HepG2 (cell line): Measurements from ENCODE around the gene SLC8A2. TPM values are rescaled to one million over a fixed set of nuclear protein-coding genes. Genes with fewer than 3 reads are reported as not detected.
A peak's percentile ranks its signal among the peaks of the same experiment; 100 is the strongest.

ENCODE experiments used
- AKAP8 ChIP-seq: sonication (generic); formaldehyde crosslinking; IDR thresholded peaks from 2 replicates; pipeline ENCODE4 v1.5.1; 2020; ENCODE audit warnings: mild to moderate bottlenecking, missing genetic modification reagents
- CENPX ChIP-seq: sonication (generic); formaldehyde crosslinking; IDR thresholded peaks from 2 replicates; pipeline ENCODE4 v1.9.0; 2021; ENCODE audit warnings: mild to moderate bottlenecking, missing genetic modification reagents, moderate library complexity
- CHCHD3 ChIP-seq: sonication (generic); formaldehyde crosslinking; IDR thresholded peaks from 2 replicates; pipeline ENCODE4 v1.8.0; 2022; ENCODE audit warnings: mild to moderate bottlenecking, missing genetic modification reagents, moderate library complexity
- DNMT1 ChIP-seq: sonication (generic); formaldehyde crosslinking; IDR thresholded peaks from 2 replicates; pipeline ENCODE4 v1.5.1; 2020; ENCODE audit warnings: mild to moderate bottlenecking, missing genetic modification reagents
- GATAD1 ChIP-seq: IDR thresholded peaks from 2 replicates; pipeline ENCODE4 v1.6.1; 2016; ENCODE audit warnings: missing genetic modification reagents, missing compliant biosample characterization
- HOXD1 ChIP-seq: sonication (generic); formaldehyde crosslinking; IDR thresholded peaks from 2 replicates; pipeline ENCODE4 v1.5.0; 2020; ENCODE audit warnings: missing genetic modification reagents
- KDM1A ChIP-seq: IDR thresholded peaks from 2 replicates; pipeline ENCODE4 v1.6.1; 2016; ENCODE audit warnings: missing compliant biosample characterization
- KDM3A ChIP-seq: IDR thresholded peaks from 2 replicates; pipeline ENCODE4 v1.6.1; 2018; ENCODE audit warnings: low read depth, missing compliant biosample characterization
- NCOA5 ChIP-seq: sonication (generic); formaldehyde crosslinking; IDR thresholded peaks from 2 replicates; pipeline ENCODE4 v1.4.0; 2020; ENCODE audit warnings: missing genetic modification reagents
- PAWR ChIP-seq: sonication (generic); formaldehyde crosslinking; IDR thresholded peaks from 2 replicates; pipeline ENCODE4 v1.4.0; 2020; ENCODE audit warnings: missing genetic modification reagents, mild to moderate bottlenecking, borderline replicate concordance
- PHF8 ChIP-seq: sonication (generic); formaldehyde crosslinking; IDR thresholded peaks from 2 replicates; pipeline ENCODE4 v1.5.0; 2020; ENCODE audit warnings: missing genetic modification reagents
- SP140L ChIP-seq: sonication (generic); formaldehyde crosslinking; IDR thresholded peaks from 2 replicates; pipeline ENCODE4 v1.4.0; 2020; ENCODE audit warnings: missing genetic modification reagents, borderline replicate concordance
- SSRP1 ChIP-seq: IDR thresholded peaks from 2 replicates; pipeline ENCODE4 v1.6.1; 2016; ENCODE audit warnings: control low read depth
- ZFP1 ChIP-seq: IDR thresholded peaks from 2 replicates; pipeline ENCODE4 v1.6.1; 2016
- ZNF20 ChIP-seq: sonication (generic); formaldehyde crosslinking; IDR thresholded peaks from 2 replicates; pipeline ENCODE4 v1.4.0; 2020; ENCODE audit warnings: mild to moderate bottlenecking, moderate library complexity, missing genetic modification reagents
- ZNF660 ChIP-seq: sonication (generic); formaldehyde crosslinking; IDR thresholded peaks from 2 replicates; pipeline ENCODE4 v1.5.1; 2020; ENCODE audit warnings: mild to moderate bottlenecking, low read depth, missing genetic modification reagents, borderline replicate concordance
- polyA plus RNA-seq, 8 experiments: library from polyadenylated mRNA; depleted of rRNA in 3 of 8; stranded (reverse) in 7 of 8; unstranded in 1 of 8; fragments of >200 nt; fragmentation: Illumina TruSeq in 4 of 8; extraction: Trizol in 4 of 8; gene quantifications; 2 replicates each; pipeline versions ENCODE4 v1.2.1 to v1.2.3, GENCODE V29; 2011 to 2016; ENCODE audit warnings: low read depth in 4 of 8, missing spikeins in 1 of 8, mixed read lengths in 1 of 8; ENCODE audit not compliant: insufficient read depth in 1 of 8
- total RNA-seq, 5 experiments: library from RNA; depleted of rRNA; stranded (reverse); fragments of >200 nt; fragmentation: Illumina TruSeq; extraction: Trizol; gene quantifications; 2 replicates each; pipeline ENCODE4 v1.2.3, GENCODE V29; 2016; ENCODE audit warnings: low read depth in 1 of 5
- TF ChIP-seq, protein P1 (sequence below): sonication (generic); formaldehyde crosslinking; IDR thresholded peaks from 2 replicates; pipeline ENCODE4 v1.5.1; 2020; ENCODE audit warnings: mild to moderate bottlenecking, missing genetic modification reagents
- TF ChIP-seq, protein P2 (sequence below): sonication (generic); formaldehyde crosslinking; IDR thresholded peaks from 2 replicates; pipeline ENCODE4 v1.4.0; 2020; ENCODE audit warnings: missing genetic modification reagents, borderline replicate concordance
- TF ChIP-seq, protein P3 (sequence below): sonication (generic); formaldehyde crosslinking; IDR thresholded peaks from 2 replicates; pipeline ENCODE4 v1.4.0; 2020; ENCODE audit warnings: mild to moderate bottlenecking, missing genetic modification reagents
- TF ChIP-seq, protein P4 (sequence below): sonication (generic); formaldehyde crosslinking; IDR thresholded peaks from 2 replicates; pipeline ENCODE4 v1.4.0; 2020; ENCODE audit warnings: missing genetic modification reagents, mild to moderate bottlenecking, borderline replicate concordance
- TF ChIP-seq, protein P5 (sequence below): sonication (generic); formaldehyde crosslinking; IDR thresholded peaks from 2 replicates; pipeline ENCODE4 v1.4.0; 2020; ENCODE audit warnings: mild to moderate bottlenecking, missing genetic modification reagents

The SLC8A2 gene
- total and polyA plus RNA-seq, 2 of the 13 experiments (the other 11 are each of a cell fraction or from before 2014, with no cell fraction given) = 0.02 TPM; not detected in 1

DNA sequence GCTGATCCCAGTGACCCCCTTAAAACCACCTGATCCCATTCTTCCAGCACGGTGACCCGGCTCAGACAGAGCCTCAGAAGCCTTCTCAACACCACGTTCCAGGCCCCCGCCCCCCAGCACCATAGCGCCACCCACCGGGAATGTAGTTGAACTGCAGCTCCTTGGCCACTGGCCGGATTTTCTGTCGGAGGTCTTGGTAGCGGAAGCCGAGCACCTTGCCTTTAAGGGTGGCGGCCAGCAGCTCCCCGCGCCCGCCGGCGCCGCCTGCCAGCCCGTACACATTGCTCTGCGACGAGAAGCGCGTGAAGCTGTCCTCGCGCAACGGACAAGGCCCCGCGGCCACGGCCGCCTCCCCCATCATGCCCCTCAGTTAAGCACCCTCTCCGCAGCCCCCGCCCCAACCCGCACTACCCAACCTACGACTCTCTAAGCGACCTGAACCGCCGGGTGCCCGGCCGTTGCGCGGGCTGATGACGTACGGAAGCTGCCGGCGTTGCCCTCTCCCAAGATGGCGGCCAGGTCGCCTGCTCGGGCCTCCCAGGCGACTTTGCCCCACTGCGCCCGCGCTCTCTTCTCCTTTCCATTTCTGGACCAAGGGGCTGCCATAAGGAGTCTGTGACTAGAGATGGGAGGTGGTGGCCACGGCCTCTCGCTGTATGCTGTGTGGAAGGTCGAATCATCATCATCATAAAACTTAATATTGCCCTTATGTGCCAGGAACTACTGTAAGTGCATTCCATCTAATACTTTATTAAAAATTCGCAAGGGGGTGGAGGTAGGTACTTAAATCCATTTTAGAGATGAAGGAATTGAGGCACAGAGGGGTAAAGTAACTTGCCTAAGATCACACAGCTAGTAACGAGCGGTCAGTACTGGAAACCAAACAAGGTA lies 12.4 kb upstream of the SLC8A2 start, which contains the start of gene KPTN (continued):
- no peak for TF ChIP-seq ZNF20 (CRISPR knock-in tag)
- TF ChIP-seq DNMT1 (CRISPR knock-in tag) = 0 out of 2 replicates have a peak, but pooled peaks have one; percentile 59
- TF ChIP-seq PAWR (CRISPR knock-in tag) = no peak
- TF ChIP-seq, protein P1, sequence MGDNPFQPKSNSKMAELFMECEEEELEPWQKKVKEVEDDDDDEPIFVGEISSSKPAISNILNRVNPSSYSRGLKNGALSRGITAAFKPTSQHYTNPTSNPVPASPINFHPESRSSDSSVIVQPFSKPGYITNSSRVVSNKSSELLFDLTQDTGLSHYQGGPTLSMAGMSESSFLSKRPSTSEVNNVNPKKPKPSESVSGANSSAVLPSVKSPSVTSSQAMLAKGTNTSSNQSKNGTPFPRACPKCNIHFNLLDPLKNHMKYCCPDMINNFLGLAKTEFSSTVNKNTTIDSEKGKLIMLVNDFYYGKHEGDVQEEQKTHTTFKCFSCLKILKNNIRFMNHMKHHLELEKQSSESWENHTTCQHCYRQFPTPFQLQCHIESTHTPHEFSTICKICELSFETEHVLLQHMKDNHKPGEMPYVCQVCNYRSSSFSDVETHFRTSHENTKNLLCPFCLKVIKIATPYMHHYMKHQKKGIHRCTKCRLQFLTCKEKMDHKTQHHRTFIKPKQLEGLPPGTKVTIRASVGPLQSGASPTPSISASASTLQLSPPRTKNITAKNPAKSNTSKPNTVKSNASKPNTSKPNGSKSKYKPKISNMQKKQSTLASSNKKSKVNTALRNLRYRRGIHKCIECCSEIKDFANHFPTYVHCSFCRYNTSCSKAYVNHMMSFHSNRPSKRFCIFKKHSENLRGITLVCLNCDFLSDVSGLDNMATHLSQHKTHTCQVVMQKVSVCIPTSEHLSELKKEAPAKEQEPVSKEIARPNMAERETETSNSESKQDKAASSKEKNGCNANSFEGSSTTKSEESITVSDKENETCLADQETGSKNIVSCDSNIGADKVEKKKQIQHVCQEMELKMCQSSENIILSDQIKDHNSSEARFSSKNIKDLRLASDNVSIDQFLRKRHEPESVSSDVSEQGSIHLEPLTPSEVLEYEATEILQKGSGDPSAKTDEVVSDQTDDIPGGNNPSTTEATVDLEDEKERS (CRISPR knock-in tag) = peak; percentile 75
- no peak; the same call in 1 of the 2 replicates for TF ChIP-seq HOXD1 (CRISPR knock-in tag)
- no peak for TF ChIP-seq CENPX (CRISPR knock-in tag)
- no peak for TF ChIP-seq SP140L (CRISPR knock-in tag)
- TF ChIP-seq, protein P2, sequence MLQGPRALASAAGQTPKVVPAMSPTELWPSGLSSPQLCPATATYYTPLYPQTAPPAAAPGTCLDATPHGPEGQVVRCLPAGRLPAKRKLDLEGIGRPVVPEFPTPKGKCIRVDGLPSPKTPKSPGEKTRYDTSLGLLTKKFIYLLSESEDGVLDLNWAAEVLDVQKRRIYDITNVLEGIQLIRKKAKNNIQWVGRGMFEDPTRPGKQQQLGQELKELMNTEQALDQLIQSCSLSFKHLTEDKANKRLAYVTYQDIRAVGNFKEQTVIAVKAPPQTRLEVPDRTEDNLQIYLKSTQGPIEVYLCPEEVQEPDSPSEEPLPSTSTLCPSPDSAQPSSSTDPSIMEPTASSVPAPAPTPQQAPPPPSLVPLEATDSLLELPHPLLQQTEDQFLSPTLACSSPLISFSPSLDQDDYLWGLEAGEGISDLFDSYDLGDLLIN (CRISPR knock-in tag) = peak; percentile 72; the same call in 1 of the 2 replicates
- TF ChIP-seq, protein P3, sequence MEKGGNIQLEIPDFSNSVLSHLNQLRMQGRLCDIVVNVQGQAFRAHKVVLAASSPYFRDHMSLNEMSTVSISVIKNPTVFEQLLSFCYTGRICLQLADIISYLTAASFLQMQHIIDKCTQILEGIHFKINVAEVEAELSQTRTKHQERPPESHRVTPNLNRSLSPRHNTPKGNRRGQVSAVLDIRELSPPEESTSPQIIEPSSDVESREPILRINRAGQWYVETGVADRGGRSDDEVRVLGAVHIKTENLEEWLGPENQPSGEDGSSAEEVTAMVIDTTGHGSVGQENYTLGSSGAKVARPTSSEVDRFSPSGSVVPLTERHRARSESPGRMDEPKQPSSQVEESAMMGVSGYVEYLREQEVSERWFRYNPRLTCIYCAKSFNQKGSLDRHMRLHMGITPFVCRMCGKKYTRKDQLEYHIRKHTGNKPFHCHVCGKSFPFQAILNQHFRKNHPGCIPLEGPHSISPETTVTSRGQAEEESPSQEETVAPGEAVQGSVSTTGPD (CRISPR knock-in tag) = no peak
- no peak for TF ChIP-seq NCOA5 (CRISPR knock-in tag)
- TF ChIP-seq GATAD1 = peak; percentile 90
- TF ChIP-seq AKAP8 (CRISPR knock-in tag) = peak; percentile 62; the same call in 1 of the 2 replicates
- no peak for TF ChIP-seq ZNF660
- TF ChIP-seq ZFP1 (CRISPR knock-in tag) = no peak
- TF ChIP-seq, protein P4, sequence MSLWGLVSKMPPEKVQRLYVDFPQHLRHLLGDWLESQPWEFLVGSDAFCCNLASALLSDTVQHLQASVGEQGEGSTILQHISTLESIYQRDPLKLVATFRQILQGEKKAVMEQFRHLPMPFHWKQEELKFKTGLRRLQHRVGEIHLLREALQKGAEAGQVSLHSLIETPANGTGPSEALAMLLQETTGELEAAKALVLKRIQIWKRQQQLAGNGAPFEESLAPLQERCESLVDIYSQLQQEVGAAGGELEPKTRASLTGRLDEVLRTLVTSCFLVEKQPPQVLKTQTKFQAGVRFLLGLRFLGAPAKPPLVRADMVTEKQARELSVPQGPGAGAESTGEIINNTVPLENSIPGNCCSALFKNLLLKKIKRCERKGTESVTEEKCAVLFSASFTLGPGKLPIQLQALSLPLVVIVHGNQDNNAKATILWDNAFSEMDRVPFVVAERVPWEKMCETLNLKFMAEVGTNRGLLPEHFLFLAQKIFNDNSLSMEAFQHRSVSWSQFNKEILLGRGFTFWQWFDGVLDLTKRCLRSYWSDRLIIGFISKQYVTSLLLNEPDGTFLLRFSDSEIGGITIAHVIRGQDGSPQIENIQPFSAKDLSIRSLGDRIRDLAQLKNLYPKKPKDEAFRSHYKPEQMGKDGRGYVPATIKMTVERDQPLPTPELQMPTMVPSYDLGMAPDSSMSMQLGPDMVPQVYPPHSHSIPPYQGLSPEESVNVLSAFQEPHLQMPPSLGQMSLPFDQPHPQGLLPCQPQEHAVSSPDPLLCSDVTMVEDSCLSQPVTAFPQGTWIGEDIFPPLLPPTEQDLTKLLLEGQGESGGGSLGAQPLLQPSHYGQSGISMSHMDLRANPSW (CRISPR knock-in tag) = peak; percentile 59; the same call in 1 of the 2 replicates
- no peak for TF ChIP-seq CHCHD3 (CRISPR knock-in tag)
- peak; percentile 82; the same call in 1 of the 2 replicates for TF ChIP-seq KDM3A (CRISPR knock-in tag)
- TF ChIP-seq, protein P5, sequence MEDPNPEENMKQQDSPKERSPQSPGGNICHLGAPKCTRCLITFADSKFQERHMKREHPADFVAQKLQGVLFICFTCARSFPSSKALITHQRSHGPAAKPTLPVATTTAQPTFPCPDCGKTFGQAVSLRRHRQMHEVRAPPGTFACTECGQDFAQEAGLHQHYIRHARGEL (CRISPR knock-in tag) = no peak
- TF ChIP-seq PHF8 (CRISPR knock-in tag) = peak; percentile 76
- no peak; the same call in 1 of the 2 replicates for TF ChIP-seq SSRP1 (CRISPR knock-in tag)
- TF ChIP-seq KDM1A (CRISPR knock-in tag) = 0 out of 2 replicates have a peak, but pooled peaks have one; percentile 34
